Mesenchymal stem cell (in vitro differentiated cells and primary cell): ENCODE results near the gene CDR2L.
"Not testable (repeated sequence)": the region's sequence is repeated elsewhere in the genome, so short reads cannot be mapped to it uniquely, and the experiment has no call there.

Experiments used
- DNase-seq: peaks from one replicate; pipeline ENCODE4 v3.0.0-alpha.2; 2013
- H2AFZ ChIP-seq: one replicate; pipeline ENCODE4 v1.6.1; 2013; ENCODE audit warnings: low read depth, mild to moderate bottlenecking, control low read depth, inconsistent platforms, low read length, moderate library complexity
- H2AK5ac ChIP-seq: 2 replicates; pipeline ENCODE4 v1.6.1; 2013; ENCODE audit warnings: low read length, moderate library complexity, mild to moderate bottlenecking, inconsistent platforms; ENCODE audit not compliant: severe bottlenecking
- H2BK120ac ChIP-seq: one replicate; pipeline ENCODE4 v1.6.1; 2013; ENCODE audit warnings: low read depth, mild to moderate bottlenecking, inconsistent platforms, low read length, moderate library complexity
- H2BK12ac ChIP-seq, 2 experiments: one replicate each; pipeline ENCODE4 v1.6.1; 2013; ENCODE audit warnings: inconsistent platforms in 2 of 2, low read length in 2 of 2, mild to moderate bottlenecking in 2 of 2, moderate library complexity in 2 of 2, control low read depth in 1 of 2
- H2BK15ac ChIP-seq: one replicate; pipeline ENCODE4 v1.6.1; 2013; ENCODE audit warnings: mild to moderate bottlenecking, low read depth, inconsistent platforms; ENCODE audit not compliant: poor library complexity, severe bottlenecking
- H2BK5ac ChIP-seq: 2 replicates; pipeline ENCODE4 v1.6.1; 2013; ENCODE audit warnings: low read depth, mild to moderate bottlenecking, low read length, control low read depth, inconsistent platforms; ENCODE audit not compliant: poor library complexity, severe bottlenecking
- H3K14ac ChIP-seq, 2 experiments: one replicate each; pipeline ENCODE4 v1.6.1; 2013; ENCODE audit warnings: inconsistent platforms in 2 of 2, low read length in 2 of 2, control low read depth in 1 of 2, mild to moderate bottlenecking in 1 of 2, moderate library complexity in 1 of 2
- H3K18ac ChIP-seq, 2 experiments: one replicate each; pipeline ENCODE4 v1.6.1; 2013; ENCODE audit warnings: inconsistent platforms in 2 of 2, low read length in 2 of 2, control low read depth in 1 of 2, low read depth in 1 of 2, mild to moderate bottlenecking in 1 of 2
- H3K23ac ChIP-seq, 2 experiments: one replicate each; pipeline ENCODE4 v1.6.1; 2013; ENCODE audit warnings: inconsistent platforms in 2 of 2, low read length in 2 of 2, mild to moderate bottlenecking in 2 of 2, moderate library complexity in 2 of 2, control low read depth in 1 of 2
- H3K27ac ChIP-seq: 2 replicates; pipeline ENCODE4 v1.5.1; 2013; ENCODE audit warnings: mild to moderate bottlenecking, moderate library complexity, low read length, control low read depth, inconsistent platforms; ENCODE audit not compliant: poor library complexity, severe bottlenecking
- H3K27me3 ChIP-seq, 2 experiments: 2 replicates each; pipeline versions ENCODE4 v1.6.1 to v1.7.0; 2013; ENCODE audit warnings: low read length in 2 of 2, mild to moderate bottlenecking in 2 of 2, moderate library complexity in 2 of 2, control low read depth in 1 of 2, inconsistent platforms in 1 of 2; ENCODE audit not compliant: control insufficient read depth in 1 of 2, insufficient read depth in 1 of 2
- H3K36me3 ChIP-seq, 2 experiments: 2 replicates each; pipeline versions ENCODE4 v1.6.1 to v1.7.0; 2013; ENCODE audit warnings: low read length in 2 of 2, control low read depth in 1 of 2, inconsistent platforms in 1 of 2, low read depth in 1 of 2, mild to moderate bottlenecking in 1 of 2; ENCODE audit not compliant: insufficient read depth in 2 of 2, control insufficient read depth in 1 of 2
- H3K4ac ChIP-seq, 2 experiments: one replicate each; pipeline ENCODE4 v1.6.1; 2013; ENCODE audit warnings: inconsistent platforms in 2 of 2, low read length in 2 of 2, mild to moderate bottlenecking in 2 of 2, moderate library complexity in 2 of 2, control low read depth in 1 of 2, low read depth in 1 of 2
- H3K4me1 ChIP-seq: 2 replicates; pipeline ENCODE4 v1.6.1; 2013; ENCODE audit warnings: low read depth, low read length, control low read depth; ENCODE audit not compliant: control insufficient read depth, insufficient read depth
- H3K4me2 ChIP-seq: 2 replicates; pipeline ENCODE4 v1.6.1; 2013; ENCODE audit warnings: low read length, mild to moderate bottlenecking, inconsistent platforms; ENCODE audit not compliant: poor library complexity, severe bottlenecking
- H3K4me3 ChIP-seq, 2 experiments: 2 replicates each; pipeline versions ENCODE4 v1.5.1 to v1.7.0; 2013; ENCODE audit warnings: low read length in 2 of 2, mild to moderate bottlenecking in 2 of 2, control low read depth in 1 of 2, low read depth in 1 of 2; ENCODE audit not compliant: insufficient read depth in 1 of 2
- H3K79me1 ChIP-seq: replicated peaks from 2 replicates; pipeline ENCODE4 v1.6.1; 2013; ENCODE audit warnings: mild to moderate bottlenecking, control low read depth, low read length, inconsistent platforms; ENCODE audit not compliant: poor library complexity, severe bottlenecking
- H3K9ac ChIP-seq: 2 replicates; pipeline ENCODE4 v1.7.0; 2013; ENCODE audit warnings: mild to moderate bottlenecking, low read length, moderate library complexity
- H3K9me3 ChIP-seq: 2 replicates; pipeline ENCODE4 v1.7.0; 2013; ENCODE audit warnings: mild to moderate bottlenecking, low read length; ENCODE audit not compliant: control insufficient read depth
- H4K8ac ChIP-seq: one replicate; pipeline ENCODE4 v1.6.1; 2013; ENCODE audit warnings: inconsistent platforms, mild to moderate bottlenecking, low read length, moderate library complexity
- H4K91ac ChIP-seq: one replicate; pipeline ENCODE4 v1.6.1; 2013; ENCODE audit warnings: mild to moderate bottlenecking, low read length, inconsistent platforms
- WGBS: methylation state at CpG from one replicate; pipeline ENCODE4 v1.1.7; 2013; ENCODE audit warnings: mixed read lengths; 5-methylcytosine and 5-hydroxymethylcytosine counted together

Gene CDR2L

DNA sequence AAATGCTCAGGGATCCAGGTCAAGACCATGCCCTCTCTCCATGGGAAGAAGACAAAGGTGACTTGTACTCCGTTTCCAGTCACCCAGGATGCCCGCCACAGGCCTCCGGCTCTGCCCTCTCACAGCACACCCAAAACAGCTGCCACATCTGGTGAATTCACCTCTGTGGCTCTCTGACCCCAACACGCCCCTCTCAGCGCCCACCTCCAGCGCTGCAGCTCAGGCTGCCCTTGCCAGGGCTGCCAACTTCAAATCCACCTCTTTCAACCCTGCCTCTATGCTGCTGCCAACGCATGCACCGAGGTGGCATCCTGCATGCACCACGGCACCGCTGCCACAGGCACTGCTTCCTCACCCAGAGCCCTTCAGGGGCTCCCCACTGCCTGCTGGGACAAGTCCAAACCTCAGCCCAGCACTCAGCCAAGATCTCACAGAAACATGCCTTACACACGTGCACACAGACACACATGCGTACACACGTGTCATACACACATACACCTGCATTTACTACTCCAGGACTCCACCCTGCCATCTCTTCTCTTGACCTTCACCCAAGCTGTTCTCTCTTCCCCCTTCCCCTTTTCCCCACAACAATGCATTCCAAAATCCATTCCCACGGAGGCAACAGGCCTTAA lies 22.3 kb upstream of the CDR2L start:
- Histone ChIP-seq H3K27me3 (peaks cover 0 to 21% of the 10 kb centered on the region in 2 experiments), H3K27ac (no peak overlapping the region), H3K36me3 (no peaks in the 10 kb centered on the region), H3K9ac (no peak overlapping the region), H3K4ac (no peak overlapping the region), H2BK120ac (no peak overlapping the region), H3K18ac (no peak overlapping the region), H3K4me3 (no peak overlapping the region), H3K23ac (no peak overlapping the region), H3K4me2 (no peak overlapping the region), H3K9me3 (no peaks in the 10 kb centered on the region), H3K14ac (no peak overlapping the region), H2BK12ac (no peak overlapping the region), H2AK5ac (no peak overlapping the region), H2AFZ (no peak overlapping the region), H4K91ac (no peak overlapping the region), H2BK5ac (no peak overlapping the region), H3K4me1 (peaks cover 10% of the 10 kb centered on the region), H3K79me1 (no peaks in the 10 kb centered on the region), H4K8ac (no peak overlapping the region), H2BK15ac (no peak overlapping the region)
- WGBS, result 85% methylated on average over 14 of the region's 14 CpGs
- no peak for DNase-seq

DNA sequence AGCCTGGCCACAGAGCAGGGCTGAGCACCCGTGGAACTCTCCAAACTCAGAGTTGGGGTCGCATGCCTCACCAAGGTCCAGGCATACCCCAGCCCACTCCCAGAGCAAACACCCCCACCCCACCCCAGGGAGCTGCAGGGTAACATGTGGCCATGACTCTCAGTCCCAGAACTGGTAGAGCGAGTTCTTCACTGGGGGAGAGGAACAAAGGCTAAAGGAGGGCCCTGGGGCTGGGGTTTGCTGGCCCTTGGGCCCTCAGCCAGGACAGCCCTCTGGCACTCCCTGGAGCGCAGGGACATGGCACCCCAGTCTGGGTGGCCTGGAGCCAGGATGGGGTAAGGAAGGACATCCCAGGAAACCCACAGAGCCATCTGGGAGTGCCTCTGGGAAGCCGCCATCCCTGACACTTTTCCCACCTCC lies 19.1 kb upstream of the CDR2L start:
- Histone ChIP-seq H4K91ac (no peak overlapping the region), H3K79me1 (no peaks in the 10 kb centered on the region), H2BK12ac (no peak overlapping the region), H3K14ac (no peak overlapping the region), H3K9ac (no peak overlapping the region), H3K23ac (no peak overlapping the region), H3K18ac (no peak overlapping the region), H4K8ac (no peak overlapping the region), H3K4me2 (no peak overlapping the region), H2BK15ac (no peak overlapping the region), H2AFZ (no peak overlapping the region), H2AK5ac (no peak overlapping the region), H3K4me1 (peaks cover 13% of the 10 kb centered on the region), H2BK5ac (no peak overlapping the region), H3K4me3 (no peak overlapping the region), H3K36me3 (no peaks in the 10 kb centered on the region), H3K4ac (no peak overlapping the region), H3K27ac (no peak overlapping the region), H3K27me3 (peaks cover 19 to 39% of the 10 kb centered on the region in 2 experiments), H2BK120ac (no peak overlapping the region), H3K9me3 (no peaks in the 10 kb centered on the region)
- 85% methylated on average over 4 of the region's 5 CpGs for WGBS
- DNase-seq, result no peak

DNA sequence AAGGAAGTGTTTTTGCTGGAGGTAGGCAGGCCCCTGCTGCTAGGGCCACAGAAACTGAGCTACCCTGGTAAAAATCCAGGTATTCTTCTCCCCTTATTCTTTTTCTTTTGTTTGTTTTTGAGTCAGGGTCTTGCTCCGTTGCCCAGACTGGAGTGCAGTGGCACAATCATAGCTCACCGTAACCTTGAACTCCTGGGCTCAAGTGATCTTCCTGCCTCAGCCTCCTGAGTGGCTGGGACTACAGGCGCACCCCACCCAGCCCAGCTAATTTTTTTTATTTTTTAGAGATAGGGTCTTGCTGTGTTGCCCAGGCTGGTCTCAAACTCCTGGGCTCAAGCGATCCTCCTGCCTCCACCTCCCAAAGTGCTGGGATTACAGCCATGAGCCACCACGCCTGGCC lies 17.9 kb upstream of the CDR2L start:
- H3K36me3 ChIP-seq, H2BK15ac ChIP-seq, H3K4ac ChIP-seq, DNase-seq, H3K4me2 ChIP-seq, H2BK5ac ChIP-seq, H3K14ac ChIP-seq, H3K27ac ChIP-seq, H2BK120ac ChIP-seq, H2AK5ac ChIP-seq, H3K18ac ChIP-seq, H4K8ac ChIP-seq, H3K9me3 ChIP-seq, H3K4me3 ChIP-seq, H2BK12ac ChIP-seq, H4K91ac ChIP-seq, H3K23ac ChIP-seq, H3K79me1 ChIP-seq, H3K9ac ChIP-seq, H2AFZ ChIP-seq: not testable (repeated sequence)
- H3K4me1 ChIP-seq, result peaks cover 13% of the 10 kb centered on the region
- WGBS, result 98% methylated on average over 4 of the region's 5 CpGs
- H3K27me3 ChIP-seq, result peaks cover 30 to 46% of the 10 kb centered on the region in 2 experiments

DNA sequence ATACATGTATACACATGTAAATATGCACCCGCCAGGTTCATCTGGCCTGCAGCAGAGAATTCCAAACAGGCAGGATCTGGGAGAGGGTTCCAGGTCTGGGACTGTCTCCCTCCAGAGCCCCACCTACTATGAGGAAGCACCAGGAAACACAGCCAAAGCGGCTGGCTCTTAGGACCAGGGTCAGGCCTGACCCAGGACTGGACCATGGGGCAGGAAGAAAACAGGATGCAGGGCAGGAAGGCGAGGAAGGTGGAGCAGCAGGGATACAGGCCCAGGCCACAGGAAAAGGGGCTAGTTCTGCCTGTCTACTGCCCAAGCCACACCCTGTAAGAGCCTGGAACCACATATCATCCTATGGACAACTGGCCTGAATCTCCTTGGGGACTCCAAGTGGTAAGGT lies 17.0 kb upstream of the CDR2L start:
- Histone ChIP-seq H2BK12ac (no peak overlapping the region), H3K23ac (no peak overlapping the region), H2BK15ac (no peak overlapping the region), H3K4ac (no peak overlapping the region), H2AFZ (no peak overlapping the region), H3K27ac (no peak overlapping the region), H4K8ac (no peak overlapping the region), H3K36me3 (no peaks in the 10 kb centered on the region), H3K14ac (no peak overlapping the region), H2BK5ac (no peak overlapping the region), H3K79me1 (no peaks in the 10 kb centered on the region), H3K4me2 (no peak overlapping the region), H3K18ac (no peak overlapping the region), H3K27me3 (peaks cover 33 to 51% of the 10 kb centered on the region in 2 experiments), H2AK5ac (no peak overlapping the region), H3K4me1 (peaks cover 13% of the 10 kb centered on the region), H3K9ac (no peak overlapping the region), H3K4me3 (no peak overlapping the region), H2BK120ac (no peak overlapping the region), H4K91ac (no peak overlapping the region), H3K9me3 (no peaks in the 10 kb centered on the region)
- 84% methylated on average over 3 of the region's 3 CpGs for WGBS
- no peak for DNase-seq
